ENCODE data around the gene PGA3. TPM values are rescaled to one million over a fixed set of nuclear protein-coding genes. Genes with fewer than 3 reads are reported as not detected.

Gene PGA3
- total and polyA plus RNA-seq, 9 donors: 0.21 to 1.3 (median 0.87) TPM; not detected in 1

Other genes with a start within 250 kb of the PGA3 start
- gene CD6, start 231.8 kb upstream of the PGA3 start, total RNA-seq: 0.18 TPM
- gene CD6, start 231.8 kb upstream of the PGA3 start, polyA plus RNA-seq (ENCODE audit: insufficient read depth in 1 of 8, insufficient read length in 8 of 8, low replicate concordance in 1 of 8): 1 to 10 TPM in 2 of 8 donors, under 1 TPM in 6; 0.32 to 2.0 (median 0.77) TPM
- gene CD5, start 101.0 kb upstream of the PGA3 start, total RNA-seq: 0.04 TPM
- under 1 TPM; 0.08 to 0.19 (median 0.10) TPM for gene CD5, start 101.0 kb upstream of the PGA3 start, polyA plus RNA-seq (ENCODE audit: insufficient read depth in 1 of 8, insufficient read length in 8 of 8, low replicate concordance in 1 of 8)
- 10.0 TPM for gene VPS37C, start 42.1 kb upstream of the PGA3 start, total RNA-seq
- 10 to 100 TPM; 14.4 to 19.8 (median 18.0) TPM for gene VPS37C, start 42.1 kb upstream of the PGA3 start, polyA plus RNA-seq (ENCODE audit: insufficient read depth in 1 of 8, insufficient read length in 8 of 8, low replicate concordance in 1 of 8)
- 1.7 TPM for gene PGA4, start 18.8 kb downstream of the PGA3 start, total RNA-seq
- 1 to 10 TPM in 6 of 8 donors, under 1 TPM in 2; 0.66 to 4.4 (median 1.7) TPM for gene PGA4, start 18.8 kb downstream of the PGA3 start, polyA plus RNA-seq (ENCODE audit: insufficient read depth in 1 of 8, insufficient read length in 8 of 8, low replicate concordance in 1 of 8)
- 0.27 TPM for gene PGA5, start 37.7 kb downstream of the PGA3 start, total RNA-seq
- 1 to 10 TPM in 7 of 8 donors, not detected in 1; 1.0 to 2.1 (median 1.1) TPM for gene PGA5, start 37.7 kb downstream of the PGA3 start, polyA plus RNA-seq (ENCODE audit: insufficient read depth in 1 of 8, insufficient read length in 8 of 8, low replicate concordance in 1 of 8)
- 3.4 TPM for gene VWCE, start 91.8 kb downstream of the PGA3 start, total RNA-seq
- gene VWCE, start 91.8 kb downstream of the PGA3 start, polyA plus RNA-seq (ENCODE audit: insufficient read depth in 1 of 8, insufficient read length in 8 of 8, low replicate concordance in 1 of 8): 10 to 100 TPM in 1 of 8 donors, 1 to 10 TPM in 7; 3.3 to 10.2 (median 6.1) TPM
- gene DDB1, start 129.6 kb downstream of the PGA3 start, total RNA-seq: 208 TPM
- gene DDB1, start 129.6 kb downstream of the PGA3 start, polyA plus RNA-seq (ENCODE audit: insufficient read depth in 1 of 8, insufficient read length in 8 of 8, low replicate concordance in 1 of 8): 100 to 1,000 TPM; 174 to 240 (median 219) TPM
- gene TKFC, start 129.7 kb downstream of the PGA3 start, total RNA-seq: 13.3 TPM
- gene TKFC, start 129.7 kb downstream of the PGA3 start, polyA plus RNA-seq (ENCODE audit: insufficient read depth in 1 of 8, insufficient read length in 8 of 8, low replicate concordance in 1 of 8): 10 to 100 TPM; 13.5 to 32.3 (median 19.5) TPM
- 8.8 TPM for gene CYB561A3, start 158.4 kb downstream of the PGA3 start, total RNA-seq
- 10 to 100 TPM; 14.9 to 21.3 (median 16.8) TPM for gene CYB561A3, start 158.4 kb downstream of the PGA3 start, polyA plus RNA-seq (ENCODE audit: insufficient read depth in 1 of 8, insufficient read length in 8 of 8, low replicate concordance in 1 of 8)
- gene TMEM138, start 158.9 kb downstream of the PGA3 start, total RNA-seq: 15.8 TPM
- 10 to 100 TPM; 14.4 to 25.1 (median 20.4) TPM for gene TMEM138, start 158.9 kb downstream of the PGA3 start, polyA plus RNA-seq (ENCODE audit: insufficient read depth in 1 of 8, insufficient read length in 8 of 8, low replicate concordance in 1 of 8)
- 14.2 TPM for gene TMEM216, start 189.1 kb downstream of the PGA3 start, total RNA-seq
- gene TMEM216, start 189.1 kb downstream of the PGA3 start, polyA plus RNA-seq (ENCODE audit: insufficient read depth in 1 of 8, insufficient read length in 8 of 8, low replicate concordance in 1 of 8): 10 to 100 TPM; 12.4 to 20.7 (median 16.9) TPM
- gene CPSF7, start 226.5 kb downstream of the PGA3 start, total RNA-seq: 27.8 TPM
- 10 to 100 TPM; 59.9 to 75.9 (median 66.2) TPM for gene CPSF7, start 226.5 kb downstream of the PGA3 start, polyA plus RNA-seq (ENCODE audit: insufficient read depth in 1 of 8, insufficient read length in 8 of 8, low replicate concordance in 1 of 8)
- 28.0 TPM for gene SDHAF2, start 226.6 kb downstream of the PGA3 start, total RNA-seq
- gene SDHAF2, start 226.6 kb downstream of the PGA3 start, polyA plus RNA-seq (ENCODE audit: insufficient read depth in 1 of 8, insufficient read length in 8 of 8, low replicate concordance in 1 of 8): 10 to 100 TPM; 25.2 to 40.2 (median 35.3) TPM